GM21529 (cell line): ENCODE measurements around the gene BCL7C.
"Not testable (repeated sequence)": the region's sequence is repeated elsewhere in the genome, so short reads cannot be mapped to it uniquely, and the experiment has no call there.

Experiments
- ATAC-seq: cut with Tn5 transposase; IDR thresholded peaks from one replicate; pipeline ENCODE4 v1.9.1; 2021; ENCODE audit not compliant: unreplicated experiment

BCL7C gene

DNA sequence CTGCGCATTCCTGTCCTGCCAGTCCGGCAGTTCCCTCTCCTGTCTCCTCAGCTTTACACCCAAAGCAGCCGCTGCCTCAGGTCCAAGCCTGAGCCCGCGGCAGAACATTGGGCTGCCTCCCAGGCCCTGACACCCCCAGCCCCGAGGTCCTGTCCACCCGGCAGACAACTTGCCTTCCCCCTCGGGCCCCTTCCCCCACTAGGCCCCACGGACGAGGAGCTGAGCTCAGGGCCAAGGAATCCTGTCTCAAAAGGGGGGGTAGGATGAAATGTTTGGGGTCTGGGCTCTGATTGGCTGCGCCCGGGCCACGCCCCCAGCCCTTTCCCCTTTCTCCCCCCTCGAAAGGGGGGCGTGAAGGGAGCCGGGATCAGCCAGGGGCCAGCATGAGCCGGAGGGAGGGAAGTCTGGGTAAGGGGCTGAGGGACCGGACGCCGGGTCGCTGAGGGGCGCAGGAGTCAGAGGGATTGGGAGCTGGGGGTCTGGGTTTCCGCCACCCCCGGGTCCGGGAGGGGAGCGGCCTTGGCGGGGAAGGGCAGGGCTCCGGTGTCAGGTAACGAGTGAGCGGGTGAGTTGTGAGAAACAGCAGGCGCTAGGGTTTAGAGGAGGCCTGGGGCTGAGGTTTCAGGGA, 2.5 kb upstream of the BCL7C start, which contains the start of gene CTF1:
Gene CTF1 (plus strand): TSS at position 354 of the 628 bp plus-strand sequence. CDS start 30 bp downstream, at position 384.
- no peak for ATAC-seq

DNA sequence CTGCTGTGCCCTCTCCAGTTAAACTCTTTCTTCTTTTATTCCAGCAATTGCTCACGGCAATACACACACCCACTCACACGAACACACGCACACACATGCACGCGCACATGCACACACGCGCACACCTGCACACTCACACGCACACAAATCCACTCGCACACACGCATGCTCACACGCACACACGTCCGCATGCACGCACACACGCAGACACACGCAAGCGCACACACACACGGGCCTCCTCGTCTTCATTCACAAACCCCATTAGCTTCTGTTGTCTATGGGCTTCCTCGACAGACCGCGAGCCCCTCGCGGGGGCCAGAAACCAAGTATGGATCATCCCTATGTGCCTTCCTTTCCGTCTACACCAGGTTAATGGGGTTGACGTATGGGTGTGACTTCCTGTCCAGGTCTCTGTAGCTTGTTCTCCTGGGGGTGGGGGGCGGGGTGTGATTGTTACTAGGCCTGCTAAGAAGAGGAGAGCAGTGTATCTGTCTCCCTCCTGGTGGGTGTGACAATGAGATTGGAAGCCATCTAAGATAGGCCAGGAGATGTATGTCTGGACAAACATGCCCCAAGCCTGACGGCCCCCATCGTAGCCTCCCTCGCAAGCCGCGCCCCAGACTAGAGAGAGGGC, 1.9 kb upstream of the BCL7C start:
- ATAC-seq: no peak

- no peak for ATAC-seq
These were observed 877 bp upstream of the BCL7C start for GRCh38 chr16:30894540-30895368.

DNA sequence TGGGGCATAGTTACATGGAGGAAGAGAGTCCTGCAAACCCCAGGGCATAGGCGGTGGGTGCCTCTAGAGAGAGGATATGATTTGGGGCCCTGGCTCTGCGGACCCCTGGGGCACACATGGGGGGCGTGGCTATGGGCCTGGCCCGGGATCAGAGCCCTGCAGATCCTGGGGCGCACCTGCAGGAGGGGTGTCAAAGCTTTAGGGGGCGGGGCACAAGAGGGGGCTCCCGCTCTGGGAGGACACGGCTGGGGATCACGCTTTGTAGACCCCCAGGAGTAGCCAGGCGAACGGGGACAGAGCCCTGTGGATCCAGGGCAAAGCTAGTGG, 497 bp downstream of the BCL7C start:
- peak; percentile 20 for ATAC-seq

DNA sequence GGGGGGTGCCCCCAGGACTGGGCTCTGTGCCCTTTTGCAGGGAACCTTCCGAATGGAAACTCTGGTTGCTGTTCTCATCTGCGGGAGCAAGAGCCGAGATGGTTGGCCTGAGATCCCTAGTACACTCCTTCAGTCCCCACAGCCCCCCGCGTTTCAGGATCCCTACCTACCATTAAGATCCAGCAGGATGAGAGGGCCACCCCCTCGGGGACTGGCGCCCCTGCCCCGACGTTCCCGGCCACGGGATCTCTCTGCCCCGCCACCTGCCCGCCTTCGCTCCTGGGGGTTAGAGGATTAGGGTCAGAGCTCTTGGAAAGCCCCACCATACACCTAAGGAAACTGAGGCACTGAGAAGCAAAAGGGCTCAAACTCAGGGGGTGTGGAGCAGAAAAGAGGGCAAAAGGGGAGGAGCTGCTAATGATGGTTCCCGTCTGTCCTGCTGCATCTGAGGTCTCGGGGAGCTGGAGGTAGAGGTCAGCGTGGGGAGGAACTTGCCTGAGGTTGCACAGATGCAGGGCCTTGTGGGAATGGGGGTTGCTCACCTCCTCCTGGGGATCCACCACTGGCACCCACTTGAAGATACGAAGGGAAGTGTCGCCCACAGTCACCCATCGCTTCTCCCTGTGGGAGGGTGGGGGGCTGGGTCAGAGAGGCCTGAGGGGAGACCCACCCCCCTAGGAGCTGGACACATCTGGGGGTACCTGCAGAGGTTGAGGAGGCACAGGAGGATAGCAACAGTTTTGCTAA, 1.0 kb downstream of the BCL7C start:
- no peak for ATAC-seq

DNA sequence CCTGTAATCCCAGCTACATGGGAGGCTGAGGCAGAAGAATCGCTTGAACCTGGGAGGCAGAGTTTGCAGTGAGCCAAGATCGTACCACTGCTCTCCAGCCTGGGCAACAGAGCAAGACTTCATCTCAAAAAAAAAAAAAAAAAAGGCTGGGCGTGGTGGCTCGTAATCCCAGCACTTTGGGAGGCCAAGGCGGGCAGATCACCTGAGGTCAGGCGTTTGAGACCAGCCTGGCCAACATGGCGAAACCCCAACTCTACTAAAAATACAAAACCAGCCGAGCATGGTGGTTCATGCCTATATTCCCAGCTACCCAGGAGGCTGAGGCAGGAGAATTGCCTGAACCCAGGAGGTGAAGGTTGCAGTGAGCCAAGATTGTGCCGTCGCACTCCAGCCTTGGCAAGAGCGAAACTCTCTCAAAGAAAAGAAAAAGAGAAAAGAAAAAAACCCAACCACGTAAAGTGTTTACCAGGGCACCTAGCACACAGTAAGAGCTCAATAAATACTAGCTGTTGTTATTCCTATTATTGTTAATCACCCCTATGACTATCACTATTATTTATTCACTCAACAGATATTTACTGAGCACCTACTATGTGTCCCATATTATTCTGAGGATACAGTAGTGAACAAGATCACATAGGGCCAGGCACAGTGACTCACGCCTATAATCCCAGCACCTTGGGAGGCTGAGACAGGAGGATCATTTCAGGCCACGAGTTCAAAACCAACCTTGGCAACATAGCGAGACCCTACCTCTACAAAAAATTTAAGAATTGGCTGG, 2.6 kb downstream of the BCL7C start:
- not testable (repeated sequence) for ATAC-seq

DNA sequence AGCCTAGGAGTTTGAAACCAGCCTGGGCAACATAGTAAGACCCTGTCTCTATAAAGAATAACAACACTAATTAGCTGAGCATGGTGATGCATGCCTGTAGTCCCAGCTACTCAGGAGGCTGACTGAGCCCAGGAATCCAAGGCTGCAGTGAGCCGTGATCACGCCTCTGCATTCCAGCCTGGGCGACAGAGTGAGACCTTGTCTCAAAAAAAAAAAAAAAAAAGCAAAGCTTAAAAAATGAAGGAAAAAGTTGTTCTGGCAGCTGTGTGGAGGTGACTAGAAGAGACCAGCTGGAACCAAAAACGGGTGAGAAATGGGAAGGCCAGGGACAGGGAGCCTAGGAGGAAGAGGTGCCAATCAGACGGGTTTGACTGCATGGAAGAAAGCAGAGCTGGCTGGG, 4.2 kb downstream of the BCL7C start:
- ATAC-seq: no peak

DNA sequence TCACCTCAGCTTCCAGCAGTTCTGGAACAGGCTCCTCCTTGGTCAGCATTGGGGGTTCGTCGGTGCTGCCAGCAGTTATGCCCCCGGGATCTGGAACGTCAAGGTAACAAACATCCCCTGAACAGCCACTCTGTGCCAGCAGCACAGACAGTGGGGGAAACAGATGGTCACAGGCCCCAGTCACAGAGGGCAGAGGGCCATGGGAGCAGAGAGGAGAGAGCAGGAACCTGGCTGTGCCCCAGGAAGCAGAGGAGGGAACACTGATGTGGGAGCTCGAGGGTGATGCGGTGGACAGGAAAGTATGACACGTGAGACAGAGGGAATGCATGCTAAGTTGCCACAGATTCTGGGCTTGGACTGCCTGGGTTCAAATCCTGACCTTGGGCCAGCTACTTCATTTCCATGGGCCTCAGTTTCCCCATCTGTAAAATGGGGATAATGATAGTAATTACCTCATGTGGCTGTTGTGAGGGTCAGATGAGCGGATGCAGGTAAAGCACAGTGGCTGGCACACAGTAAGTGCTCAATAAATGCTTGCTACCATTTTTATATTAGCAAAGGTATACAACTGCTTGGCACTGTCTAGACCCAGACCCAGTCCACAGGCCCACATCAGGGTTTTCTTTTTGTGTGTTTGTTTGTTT, 4.9 kb downstream of the BCL7C start:
- no peak for ATAC-seq

DNA sequence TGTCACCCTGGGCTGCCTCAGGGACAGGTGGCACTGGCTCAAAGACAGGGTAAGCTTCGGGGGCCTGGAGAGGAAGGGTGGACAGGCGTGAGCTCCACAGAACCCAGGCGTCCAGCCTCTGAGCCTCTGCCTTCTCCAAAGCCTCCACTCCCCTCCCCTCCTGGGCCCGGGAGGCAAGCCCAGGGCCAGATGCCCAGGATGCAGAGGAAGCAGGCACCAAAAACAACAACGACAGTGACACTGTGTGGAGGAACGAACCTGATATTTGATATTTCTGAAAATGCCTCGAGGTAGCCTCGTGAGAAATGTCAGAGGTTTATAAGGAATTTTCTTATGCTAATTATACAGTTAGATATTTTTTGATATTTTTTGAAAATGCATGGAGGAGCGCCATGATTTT, 6.0 kb downstream of the BCL7C start:
- ATAC-seq: no peak

GRCh38 chr16:30886145-30886544, 7.7 kb downstream of the BCL7C start:
- no peak for ATAC-seq

- no peak for ATAC-seq
These were observed 8.7 kb downstream of the BCL7C start for GRCh38 chr16:30885196-30885595.

DNA sequence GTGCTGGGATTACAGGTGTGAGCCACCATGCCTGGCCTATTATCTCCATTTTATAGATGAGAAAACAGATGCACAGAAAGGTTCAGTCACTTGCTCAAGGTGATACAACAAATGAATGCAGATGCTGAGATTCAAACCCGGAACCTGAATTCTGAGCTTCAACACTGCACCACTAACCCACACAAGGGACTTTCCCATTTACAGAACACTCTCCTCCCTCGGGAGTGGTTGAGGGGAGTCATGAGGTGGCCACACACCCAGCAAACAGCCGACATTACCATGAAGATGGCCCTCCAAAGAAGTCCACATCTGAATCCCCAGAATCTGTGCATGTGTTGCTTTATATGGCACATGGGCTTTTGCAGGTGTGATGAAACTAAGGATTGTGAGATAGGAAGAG, 9.1 kb downstream of the BCL7C start:
- ATAC-seq: no peak

DNA sequence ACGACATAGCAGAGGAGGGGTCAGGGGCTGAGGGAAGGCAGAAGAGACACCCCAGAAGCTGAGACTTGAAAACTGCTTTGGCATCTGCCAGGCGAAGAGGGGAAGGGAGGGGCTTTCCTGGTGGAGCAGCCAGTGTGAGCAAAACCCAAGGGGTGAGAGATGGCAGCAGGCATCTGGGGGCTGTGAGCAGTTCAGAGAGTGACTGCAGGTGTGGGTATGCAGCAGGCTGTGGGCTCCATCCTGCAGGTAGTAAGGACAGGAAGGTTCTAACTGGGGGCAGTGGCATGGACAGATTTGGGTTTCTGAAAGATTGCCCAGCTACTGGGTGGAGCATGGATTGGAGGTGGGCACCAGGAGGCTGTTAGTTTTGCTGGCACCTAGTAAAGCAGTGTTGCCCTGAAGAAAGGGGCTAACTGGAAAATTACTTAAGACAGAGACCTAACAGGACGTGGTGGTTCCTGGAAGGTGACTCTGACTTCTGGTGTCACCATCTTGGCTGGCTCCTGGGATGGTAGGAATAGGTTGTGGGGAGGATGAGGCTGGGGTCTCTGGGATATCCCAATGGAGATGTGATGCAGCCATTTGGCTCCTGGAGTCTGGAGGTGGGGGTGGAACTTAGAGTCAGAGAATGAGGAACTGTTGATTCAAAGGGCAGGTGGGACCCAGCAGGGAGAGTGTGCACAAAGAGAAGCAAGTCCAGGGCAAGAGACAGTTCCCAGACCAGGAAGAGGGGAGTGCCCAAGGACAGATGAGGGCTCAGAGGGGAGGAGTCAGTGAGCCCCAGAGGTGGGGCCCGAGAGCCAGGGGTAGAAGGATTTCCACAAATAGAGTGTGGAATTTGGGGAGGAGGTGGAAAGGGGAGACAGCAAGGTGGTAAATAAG, 11.2 kb downstream of the BCL7C start:
- no peak for ATAC-seq

DNA sequence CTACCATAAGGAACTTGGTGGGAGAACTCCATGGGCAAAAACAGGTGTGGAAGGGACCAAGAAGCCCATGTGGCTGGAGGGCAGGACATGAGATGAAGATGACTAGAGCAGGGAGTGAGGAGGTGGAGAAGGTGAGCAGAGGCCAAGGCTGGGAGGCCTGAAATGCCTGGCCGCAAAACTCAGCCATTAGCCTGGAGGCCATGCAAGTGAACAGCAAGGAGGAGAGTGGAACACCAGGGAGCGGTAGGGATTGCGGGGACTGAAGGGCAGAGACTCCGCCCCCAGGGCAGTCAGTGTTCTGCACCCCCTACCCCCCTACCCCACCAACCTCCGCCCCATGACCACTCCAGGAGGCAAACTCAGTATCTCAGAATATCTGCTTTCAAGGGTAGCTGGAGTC, 17.0 kb downstream of the BCL7C start:
- no peak for ATAC-seq

- ATAC-seq: peak; percentile 31
These were observed 17.7 kb downstream of the BCL7C start for GRCh38 chr16:30875871-30876801.

GRCh38 chr16:30874821-30875717, 18.8 kb downstream of the BCL7C start:
- peak; percentile 79 for ATAC-seq

GRCh38 chr16:30874244-30874820, 19.5 kb downstream of the BCL7C start:
- no peak for ATAC-seq
